ENCODE results near the gene ARSB. TPM values are rescaled to one million over a fixed set of nuclear protein-coding genes. Genes with fewer than 3 reads are reported as not detected.
"Not testable (repeated sequence)": the region's sequence is repeated elsewhere in the genome, so short reads cannot be mapped to it uniquely, and the experiment has no call there.

Gene ARSB
- total RNA-seq, 1 experiment from 2014 or later: 19.4 TPM

- peak; percentile 61 for DNase-seq (ENCODE audit: low read depth)
These were observed 31.9 kb downstream of the ARSB start for GRCh38 chr5:78953092-78953800.

DNA sequence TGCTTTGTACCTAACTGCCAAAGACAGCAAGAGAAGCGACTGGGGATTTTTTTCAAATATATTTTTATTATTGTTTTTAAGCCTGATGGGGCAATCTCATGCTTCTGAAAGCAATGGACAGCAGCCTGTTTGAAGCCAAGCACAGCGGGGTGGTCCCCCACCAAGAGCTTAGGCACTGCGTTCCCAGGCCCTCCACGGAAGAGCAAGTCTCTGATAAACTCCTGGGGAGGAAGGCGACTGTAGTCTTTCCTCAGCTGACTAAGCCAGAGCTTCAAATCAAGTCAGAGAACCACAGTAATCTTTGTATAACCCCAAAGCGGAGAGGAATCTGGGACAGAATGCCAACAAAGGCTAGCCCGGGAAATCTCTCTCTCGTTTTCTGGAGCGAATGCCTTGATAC is 54.4 kb downstream of the ARSB start:
- DNase-seq (ENCODE audit: low read depth): no peak

GRCh38 chr5:78929833-78930232 is 55.3 kb downstream of the ARSB start:
- DNase-seq (ENCODE audit: low read depth): peak; percentile 5

DNA sequence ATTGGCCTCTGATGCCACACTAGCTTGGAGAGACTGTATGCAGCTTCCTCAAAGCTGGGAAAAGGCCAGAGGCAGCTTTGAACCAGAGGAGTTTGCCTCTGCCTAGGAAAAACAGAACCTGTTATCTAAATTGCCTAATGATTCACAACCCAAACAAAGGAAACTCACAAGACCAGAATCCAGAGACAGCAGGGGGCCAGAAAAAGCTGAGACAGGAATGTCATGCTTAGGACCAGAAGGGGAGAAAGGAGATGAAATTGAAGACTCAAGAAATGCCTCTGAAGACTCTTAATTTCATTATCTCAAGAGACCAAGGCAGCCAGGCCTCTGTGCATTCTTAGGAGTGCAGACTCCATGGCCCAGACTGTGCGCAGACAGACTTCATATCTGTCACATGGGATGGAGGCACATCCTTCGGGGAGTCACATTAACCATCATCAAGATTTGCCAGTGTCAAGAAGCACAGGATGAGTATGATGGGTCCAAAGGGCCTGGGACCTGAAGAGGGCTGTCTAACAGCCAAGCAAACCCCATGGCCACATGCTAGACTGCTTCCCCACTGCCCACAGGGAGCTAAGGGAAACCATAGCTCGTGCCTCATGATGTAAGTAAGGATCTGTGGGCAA is 57.3 kb downstream of the ARSB start:
- DNase-seq (ENCODE audit: low read depth): peak; percentile 76

DNA sequence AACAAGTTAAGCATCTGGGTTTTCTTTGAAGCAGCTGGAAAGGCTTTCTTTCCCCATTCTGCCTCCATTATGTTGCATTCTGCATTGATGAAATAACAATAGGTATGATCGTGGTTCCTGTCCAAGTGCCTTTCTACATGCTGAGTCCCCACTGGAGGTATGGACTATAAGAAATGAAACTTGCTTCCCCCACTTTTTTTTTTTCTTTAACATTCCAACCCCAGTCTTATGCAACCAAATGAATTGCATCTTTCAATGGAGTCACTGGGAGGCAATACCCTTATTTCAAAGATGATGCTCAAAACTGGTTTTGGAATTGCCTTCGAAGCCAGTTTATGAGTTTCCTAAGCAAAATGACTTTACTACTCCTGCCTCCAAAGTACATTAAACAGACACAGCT is 58.9 kb downstream of the ARSB start:
- DNase-seq (ENCODE audit: low read depth): no peak

GRCh38 chr5:78925129-78925876 is 59.8 kb downstream of the ARSB start:
- DNase-seq (ENCODE audit: low read depth): no peak

GRCh38 chr5:78923622-78923970 is 61.5 kb downstream of the ARSB start:
- DNase-seq (ENCODE audit: low read depth): no peak

GRCh38 chr5:78922879-78923621 is 62.1 kb downstream of the ARSB start:
- no peak for DNase-seq (ENCODE audit: low read depth)

DNA sequence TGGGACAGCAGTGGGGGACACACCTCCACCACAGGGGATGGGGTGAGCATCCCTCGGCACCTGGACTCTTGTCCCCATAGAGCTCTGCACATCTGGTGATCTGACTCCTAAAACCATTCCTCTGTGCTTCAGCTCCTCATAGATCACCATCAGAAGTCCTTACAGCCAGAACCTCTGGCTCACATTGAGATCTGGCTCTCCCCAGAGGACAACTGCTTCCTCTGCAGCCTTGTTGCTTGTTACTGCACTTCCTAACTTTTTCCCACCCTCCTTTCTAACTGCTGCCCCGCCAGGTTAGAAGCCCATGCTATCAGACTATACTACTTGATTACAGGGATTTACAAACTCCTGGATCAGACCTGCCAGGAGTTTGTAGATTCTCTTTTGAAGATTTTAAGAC is 64.5 kb downstream of the ARSB start:
- DNase-seq (ENCODE audit: low read depth): peak; percentile 36

- DNase-seq (ENCODE audit: low read depth): no peak
These were observed 65.3 kb downstream of the ARSB start for GRCh38 chr5:78919796-78920195.

- DNase-seq (ENCODE audit: low read depth): no peak
These were observed 69.1 kb downstream of the ARSB start for GRCh38 chr5:78916044-78916443.

GRCh38 chr5:78915170-78915569 is 69.9 kb downstream of the ARSB start:
- no peak for DNase-seq (ENCODE audit: low read depth)

GRCh38 chr5:78912811-78913210 is 72.3 kb downstream of the ARSB start:
- no peak for DNase-seq (ENCODE audit: low read depth)

GRCh38 chr5:78912085-78912771 is 72.9 kb downstream of the ARSB start:
- no peak for DNase-seq (ENCODE audit: low read depth)

DNA sequence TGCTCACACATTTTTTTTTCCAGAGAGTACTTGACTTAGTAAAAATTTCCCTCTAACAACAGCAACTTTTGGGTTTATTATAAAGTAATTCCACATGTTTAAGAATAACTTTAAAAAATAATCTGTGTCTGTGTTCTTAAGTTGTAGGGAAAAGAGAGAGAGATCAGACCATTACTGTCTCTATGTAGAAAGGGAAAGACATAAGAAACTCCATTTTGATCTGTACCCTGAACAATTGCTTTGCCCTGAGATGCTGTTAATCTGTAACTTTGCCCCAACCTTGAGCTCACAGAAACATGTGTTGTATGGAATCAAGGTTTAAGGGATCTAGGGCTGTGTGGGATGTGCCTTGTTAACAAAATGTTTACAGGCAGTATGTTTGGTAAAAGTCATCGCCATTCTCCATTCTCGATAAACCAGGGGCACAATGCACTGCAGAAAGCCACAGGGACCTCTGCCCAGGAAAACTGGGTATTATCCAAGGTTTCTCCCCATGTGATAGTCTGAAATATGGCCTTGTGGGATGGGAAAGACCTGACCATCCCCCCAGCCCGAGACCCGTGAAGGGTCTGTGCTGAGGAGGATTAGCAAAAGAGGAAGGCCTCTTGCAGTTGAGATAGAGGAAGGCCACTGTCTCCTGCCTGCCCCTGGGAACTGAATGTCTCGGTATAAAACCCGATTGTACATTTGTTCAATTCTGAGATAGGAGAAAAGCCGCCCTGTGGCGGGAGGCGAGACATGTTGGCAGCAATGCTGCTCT is 75.7 kb downstream of the ARSB start:
- not testable (repeated sequence) for DNase-seq (ENCODE audit: low read depth)

- DNase-seq (ENCODE audit: low read depth): peak; percentile 76
These were observed 76.7 kb downstream of the ARSB start for GRCh38 chr5:78908173-78909061.

DNA sequence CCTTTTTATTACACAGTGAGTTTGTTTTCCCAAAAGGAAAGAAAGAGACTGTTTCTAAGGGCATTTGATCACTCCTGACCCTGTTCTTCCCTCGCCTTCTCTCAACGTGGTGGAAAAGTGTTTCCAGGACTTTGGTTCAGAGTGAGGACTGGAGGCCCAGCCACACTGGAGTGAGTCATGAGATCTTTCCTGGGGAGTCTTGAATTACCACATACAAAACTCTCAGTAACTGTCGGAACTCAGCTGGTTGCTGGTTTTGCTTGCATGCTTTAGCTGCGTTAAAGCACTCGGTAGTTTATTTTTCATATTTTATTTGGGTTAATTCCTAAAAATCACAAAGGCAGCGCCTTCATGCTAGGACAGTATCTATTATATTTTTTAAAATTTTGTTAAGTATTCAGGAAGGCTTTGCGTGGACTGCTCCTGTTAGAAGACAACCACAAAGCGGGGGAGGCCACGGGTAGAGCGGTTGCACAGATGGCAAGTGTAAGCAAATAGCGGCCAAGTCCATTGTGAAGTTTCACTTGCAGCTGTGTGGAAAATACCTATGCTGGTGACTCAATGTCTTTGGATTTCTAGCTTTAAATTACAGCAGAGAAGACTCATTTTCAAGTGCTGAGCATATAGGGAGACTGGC is 77.7 kb downstream of the ARSB start:
- peak; percentile 90 for DNase-seq (ENCODE audit: low read depth)

GRCh38 chr5:78905084-78905938 is 79.8 kb downstream of the ARSB start:
- DNase-seq (ENCODE audit: low read depth): no peak

Data from M059J (cell line).